IPS-18a (cell line): ENCODE measurements around the gene SRGAP2B.
"Not testable (repeated sequence)": the region's sequence is repeated elsewhere in the genome, so short reads cannot be mapped to it uniquely, and the experiment has no call there.

Source experiments
- H3K27ac ChIP-seq: one replicate; pipeline ENCODE4 v1.5.1; 2013; ENCODE audit warnings: low read length
- H3K27me3 ChIP-seq: one replicate; pipeline ENCODE4 v1.6.1; 2013; ENCODE audit warnings: mild to moderate bottlenecking, low read length; ENCODE audit not compliant: control insufficient read depth, insufficient read depth
- H3K36me3 ChIP-seq: one replicate; pipeline ENCODE4 v1.6.1; 2013; ENCODE audit warnings: low read depth, low read length; ENCODE audit not compliant: control insufficient read depth
- H3K4me1 ChIP-seq: one replicate; pipeline ENCODE4 v1.6.1; 2013; ENCODE audit warnings: low read depth, low read length; ENCODE audit not compliant: control insufficient read depth
- H3K4me3 ChIP-seq: one replicate; pipeline ENCODE4 v1.5.1; 2013; ENCODE audit warnings: low read length
- H3K9ac ChIP-seq: one replicate; pipeline ENCODE4 v1.6.1; 2013; ENCODE audit warnings: mild to moderate bottlenecking, low read length, moderate library complexity
- H3K9me3 ChIP-seq: one replicate; pipeline ENCODE4 v1.6.1; 2013; ENCODE audit warnings: low read depth, low read length; ENCODE audit not compliant: control insufficient read depth

Gene SRGAP2B

GRCh38 chr1:144979960-144980595, 115.0 kb downstream of the SRGAP2B start:
- not testable (repeated sequence) for H3K4me3 ChIP-seq, H3K36me3 ChIP-seq, H3K4me1 ChIP-seq, H3K27ac ChIP-seq, H3K9me3 ChIP-seq, H3K27me3 ChIP-seq, H3K9ac ChIP-seq

DNA sequence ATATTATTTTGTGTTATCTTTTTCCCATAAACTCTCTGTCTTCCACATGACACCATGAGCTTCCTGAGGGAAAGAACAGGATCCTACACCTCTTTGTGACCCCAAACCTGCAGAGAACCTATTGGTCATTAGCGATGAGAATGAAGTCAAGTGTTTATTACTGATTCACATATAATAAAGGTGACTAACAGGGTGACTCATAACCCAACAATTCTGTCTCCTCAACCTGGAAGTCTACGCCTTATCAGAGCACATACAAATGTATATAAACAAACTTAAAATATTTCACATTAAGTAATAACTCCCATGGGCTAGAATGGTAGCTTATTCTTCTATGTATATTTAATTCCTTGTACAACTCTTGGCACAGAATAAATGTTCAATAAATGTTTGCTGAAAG, 117.3 kb downstream of the SRGAP2B start:
- not testable (repeated sequence) for H3K36me3 ChIP-seq, H3K27ac ChIP-seq, H3K4me3 ChIP-seq, H3K27me3 ChIP-seq, H3K4me1 ChIP-seq, H3K9ac ChIP-seq, H3K9me3 ChIP-seq

GRCh38 chr1:144971936-144972335, 123.2 kb downstream of the SRGAP2B start:
- not testable (repeated sequence) for H3K4me3 ChIP-seq, H3K27ac ChIP-seq, H3K4me1 ChIP-seq, H3K9me3 ChIP-seq, H3K9ac ChIP-seq, H3K27me3 ChIP-seq, H3K36me3 ChIP-seq

- not testable (repeated sequence) for H3K27me3 ChIP-seq, H3K4me3 ChIP-seq, H3K4me1 ChIP-seq, H3K27ac ChIP-seq, H3K9ac ChIP-seq, H3K36me3 ChIP-seq, H3K9me3 ChIP-seq
These were observed 128.6 kb downstream of the SRGAP2B start for GRCh38 chr1:144966488-144966887.

DNA sequence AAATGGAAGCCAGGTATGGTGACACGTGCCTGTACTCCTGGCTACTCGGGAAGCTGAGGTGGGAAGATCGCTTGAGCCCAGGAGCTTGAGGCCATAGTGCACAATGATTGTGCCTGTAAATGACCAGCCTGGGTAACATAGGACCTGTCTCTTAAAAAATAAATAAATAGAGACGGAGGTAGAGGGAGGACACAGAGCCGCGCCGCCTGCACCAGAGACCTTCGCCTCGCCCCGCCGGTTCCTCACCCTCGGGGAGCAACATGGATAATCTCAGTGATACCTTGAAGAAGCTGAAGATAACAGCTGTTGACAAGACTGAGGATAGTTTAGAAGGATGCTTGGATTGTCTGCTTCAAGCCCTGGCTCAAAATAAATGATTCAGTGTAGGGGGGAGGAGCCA, 130.4 kb downstream of the SRGAP2B start:
- not testable (repeated sequence) for H3K9me3 ChIP-seq, H3K9ac ChIP-seq

DNA sequence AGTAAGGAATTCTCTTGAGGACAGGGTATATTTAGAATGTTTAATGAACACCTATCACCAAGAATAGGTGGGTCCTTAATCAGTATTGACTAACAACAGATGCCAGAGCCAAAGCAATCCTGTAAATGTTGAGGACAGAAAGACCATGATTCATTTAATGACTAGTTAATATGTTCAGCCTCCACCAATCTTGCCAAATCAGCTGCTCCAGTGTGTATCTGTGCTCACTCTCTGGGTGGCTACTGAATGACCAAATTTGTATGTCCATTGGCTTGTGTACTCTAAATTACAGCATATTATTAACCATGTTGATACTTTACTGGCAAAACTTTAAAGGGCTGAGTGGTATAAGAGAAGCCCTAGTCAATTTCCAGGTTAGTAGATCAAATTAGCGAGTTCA, 130.9 kb downstream of the SRGAP2B start:
- H3K27ac ChIP-seq, H3K9ac ChIP-seq, H3K4me3 ChIP-seq, H3K36me3 ChIP-seq, H3K4me1 ChIP-seq, H3K27me3 ChIP-seq, H3K9me3 ChIP-seq: not testable (repeated sequence)

More for the DNA sequence above, 130.4 kb downstream of the SRGAP2B start:
- not testable (repeated sequence) for H3K4me1 ChIP-seq, H3K27me3 ChIP-seq, H3K4me3 ChIP-seq, H3K27ac ChIP-seq, H3K36me3 ChIP-seq

- not testable (repeated sequence) for H3K4me1 ChIP-seq, H3K36me3 ChIP-seq, H3K4me3 ChIP-seq, H3K9ac ChIP-seq, H3K27ac ChIP-seq, H3K9me3 ChIP-seq, H3K27me3 ChIP-seq
These were observed 131.6 kb downstream of the SRGAP2B start for GRCh38 chr1:144963571-144963970.

- H3K27me3 ChIP-seq, H3K27ac ChIP-seq, H3K9ac ChIP-seq, H3K4me1 ChIP-seq, H3K4me3 ChIP-seq, H3K9me3 ChIP-seq, H3K36me3 ChIP-seq: not testable (repeated sequence)
These were observed 133.2 kb downstream of the SRGAP2B start for GRCh38 chr1:144961604-144962583.

DNA sequence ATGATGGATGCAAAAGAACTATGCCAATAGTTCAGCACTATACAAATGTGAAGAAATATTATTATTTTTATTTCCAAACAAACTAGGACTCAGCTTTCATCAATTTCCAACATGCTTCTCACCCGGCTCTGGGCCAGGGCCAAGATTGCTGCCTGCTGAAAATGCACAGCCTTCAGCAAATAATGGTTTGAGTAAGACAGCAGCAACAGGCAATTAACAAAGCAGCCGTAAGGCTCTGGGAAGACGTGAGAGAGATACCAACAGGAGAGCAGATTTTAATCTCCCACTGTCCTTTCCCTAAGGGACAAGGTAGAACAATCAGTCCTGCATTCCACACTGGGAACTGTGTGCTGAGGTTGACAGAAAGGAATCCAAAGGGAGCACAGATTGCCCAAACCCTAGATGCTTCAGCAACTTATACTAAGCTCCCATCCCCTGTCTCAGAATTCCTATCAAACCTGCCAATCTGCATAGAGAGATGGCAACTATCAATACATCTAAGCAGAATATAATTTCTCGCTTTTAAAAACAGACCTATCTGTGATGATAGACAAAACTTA, 134.1 kb downstream of the SRGAP2B start:
- not testable (repeated sequence) for H3K4me3 ChIP-seq, H3K4me1 ChIP-seq, H3K9ac ChIP-seq, H3K36me3 ChIP-seq, H3K27me3 ChIP-seq, H3K9me3 ChIP-seq, H3K27ac ChIP-seq

GRCh38 chr1:144948390-144948789, 146.7 kb downstream of the SRGAP2B start:
- H3K9ac ChIP-seq, H3K9me3 ChIP-seq, H3K27ac ChIP-seq, H3K36me3 ChIP-seq, H3K27me3 ChIP-seq, H3K4me3 ChIP-seq, H3K4me1 ChIP-seq: not testable (repeated sequence)

- H3K4me3 ChIP-seq, H3K9ac ChIP-seq, H3K36me3 ChIP-seq: not testable (repeated sequence)
These were observed 147.6 kb downstream of the SRGAP2B start for GRCh38 chr1:144947495-144947894.

More at GRCh38 chr1:144947495-144947894, 147.6 kb downstream of the SRGAP2B start:
- not testable (repeated sequence) for H3K9me3 ChIP-seq, H3K27me3 ChIP-seq, H3K27ac ChIP-seq, H3K4me1 ChIP-seq
